Liver (tissue), 3 donors: ENCODE results near the gene MAP2K6.

ENCODE experiments used
- FOXA1 ChIP-seq: IDR thresholded peaks from 2 replicates; pipeline ENCODE4 v1.6.1; 2016; ENCODE audit warnings: antibody characterized with exemption
- GABPA ChIP-seq, 2 donors: IDR thresholded peaks in 1 of 2; conservative IDR thresholded peaks in 1 of 2; 2 replicates each; pipeline ENCODE4 v1.6.1; 2016; ENCODE audit warnings: antibody characterized with exemption in 2 of 2, mild to moderate bottlenecking in 1 of 2, moderate library complexity in 1 of 2
- HNF4A ChIP-seq, 2 donors: conservative IDR thresholded peaks; 2 replicates each; pipeline ENCODE4 v1.6.1; 2016; ENCODE audit warnings: antibody characterized with exemption in 2 of 2, mild to moderate bottlenecking in 2 of 2
- JUND ChIP-seq, 2 donors: IDR thresholded peaks; 2 replicates each; pipeline ENCODE4 v1.6.1; 2016; ENCODE audit warnings: antibody characterized with exemption in 2 of 2
- MAX ChIP-seq: IDR thresholded peaks from 2 replicates; pipeline ENCODE4 v1.6.1; 2016; ENCODE audit warnings: antibody characterized with exemption
- NR2F2 ChIP-seq: IDR thresholded peaks from 2 replicates; pipeline ENCODE4 v1.6.1; 2016; ENCODE audit warnings: antibody characterized with exemption
- RAD21 ChIP-seq, 2 donors: IDR thresholded peaks; 2 replicates each; pipeline ENCODE4 v1.6.1; 2016; ENCODE audit warnings: antibody characterized with exemption in 2 of 2, mild to moderate bottlenecking in 2 of 2
- SP1 ChIP-seq: IDR thresholded peaks from 2 replicates; pipeline ENCODE4 v1.6.1; 2018; ENCODE audit warnings: antibody characterized with exemption, mild to moderate bottlenecking
- TAF1 ChIP-seq: conservative IDR thresholded peaks from 2 replicates; pipeline ENCODE4 v1.6.1; 2016; ENCODE audit warnings: antibody characterized with exemption, mild to moderate bottlenecking
- YY1 ChIP-seq: IDR thresholded peaks from 2 replicates; pipeline ENCODE4 v1.6.1; 2016; ENCODE audit warnings: antibody characterized with exemption, mild to moderate bottlenecking
- TF ChIP-seq, protein P1 (sequence below): fragments of 150-350 bp; IDR thresholded peaks from 2 replicates; pipeline ENCODE4 v1.5.1; 2017; ENCODE audit warnings: improper control_type of control experiment, low read depth, low read length; ENCODE audit not compliant: missing input control
- TF ChIP-seq, protein P2 (sequence below): IDR thresholded peaks from 2 replicates; pipeline ENCODE4 v1.6.1; 2016; ENCODE audit warnings: antibody characterized with exemption
- TF ChIP-seq, protein P3 (sequence below): IDR thresholded peaks from 2 replicates; pipeline ENCODE4 v1.6.1; 2016; ENCODE audit warnings: antibody characterized with exemption
- TF ChIP-seq, protein P4 (sequence below): IDR thresholded peaks from 2 replicates; pipeline ENCODE4 v1.6.1; 2016; ENCODE audit warnings: antibody characterized with exemption, mild to moderate bottlenecking
- donor health status: healthy.
- donor health status: healthy.

- no peak for TF ChIP-seq GABPA (IDR thresholded peaks at IDR 0.05 in 1 of 2, conservative IDR thresholded peaks at IDR 0.05 in 1 of 2)
- TF ChIP-seq, protein P1, sequence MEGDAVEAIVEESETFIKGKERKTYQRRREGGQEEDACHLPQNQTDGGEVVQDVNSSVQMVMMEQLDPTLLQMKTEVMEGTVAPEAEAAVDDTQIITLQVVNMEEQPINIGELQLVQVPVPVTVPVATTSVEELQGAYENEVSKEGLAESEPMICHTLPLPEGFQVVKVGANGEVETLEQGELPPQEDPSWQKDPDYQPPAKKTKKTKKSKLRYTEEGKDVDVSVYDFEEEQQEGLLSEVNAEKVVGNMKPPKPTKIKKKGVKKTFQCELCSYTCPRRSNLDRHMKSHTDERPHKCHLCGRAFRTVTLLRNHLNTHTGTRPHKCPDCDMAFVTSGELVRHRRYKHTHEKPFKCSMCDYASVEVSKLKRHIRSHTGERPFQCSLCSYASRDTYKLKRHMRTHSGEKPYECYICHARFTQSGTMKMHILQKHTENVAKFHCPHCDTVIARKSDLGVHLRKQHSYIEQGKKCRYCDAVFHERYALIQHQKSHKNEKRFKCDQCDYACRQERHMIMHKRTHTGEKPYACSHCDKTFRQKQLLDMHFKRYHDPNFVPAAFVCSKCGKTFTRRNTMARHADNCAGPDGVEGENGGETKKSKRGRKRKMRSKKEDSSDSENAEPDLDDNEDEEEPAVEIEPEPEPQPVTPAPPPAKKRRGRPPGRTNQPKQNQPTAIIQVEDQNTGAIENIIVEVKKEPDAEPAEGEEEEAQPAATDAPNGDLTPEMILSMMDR, result no peak
- no peak for TF ChIP-seq JUND (IDR thresholded peaks at IDR 0.05)
- TF ChIP-seq TAF1, result no peak
- no peak for TF ChIP-seq MAX
- TF ChIP-seq, protein P2, sequence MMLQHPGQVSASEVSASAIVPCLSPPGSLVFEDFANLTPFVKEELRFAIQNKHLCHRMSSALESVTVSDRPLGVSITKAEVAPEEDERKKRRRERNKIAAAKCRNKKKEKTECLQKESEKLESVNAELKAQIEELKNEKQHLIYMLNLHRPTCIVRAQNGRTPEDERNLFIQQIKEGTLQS, result no peak
- TF ChIP-seq SP1, result no peak
- TF ChIP-seq YY1, result no peak
- TF ChIP-seq RAD21 (IDR thresholded peaks at IDR 0.05), result no peak
- no peak for TF ChIP-seq FOXA1
- TF ChIP-seq NR2F2, result no peak
- TF ChIP-seq, protein P3, sequence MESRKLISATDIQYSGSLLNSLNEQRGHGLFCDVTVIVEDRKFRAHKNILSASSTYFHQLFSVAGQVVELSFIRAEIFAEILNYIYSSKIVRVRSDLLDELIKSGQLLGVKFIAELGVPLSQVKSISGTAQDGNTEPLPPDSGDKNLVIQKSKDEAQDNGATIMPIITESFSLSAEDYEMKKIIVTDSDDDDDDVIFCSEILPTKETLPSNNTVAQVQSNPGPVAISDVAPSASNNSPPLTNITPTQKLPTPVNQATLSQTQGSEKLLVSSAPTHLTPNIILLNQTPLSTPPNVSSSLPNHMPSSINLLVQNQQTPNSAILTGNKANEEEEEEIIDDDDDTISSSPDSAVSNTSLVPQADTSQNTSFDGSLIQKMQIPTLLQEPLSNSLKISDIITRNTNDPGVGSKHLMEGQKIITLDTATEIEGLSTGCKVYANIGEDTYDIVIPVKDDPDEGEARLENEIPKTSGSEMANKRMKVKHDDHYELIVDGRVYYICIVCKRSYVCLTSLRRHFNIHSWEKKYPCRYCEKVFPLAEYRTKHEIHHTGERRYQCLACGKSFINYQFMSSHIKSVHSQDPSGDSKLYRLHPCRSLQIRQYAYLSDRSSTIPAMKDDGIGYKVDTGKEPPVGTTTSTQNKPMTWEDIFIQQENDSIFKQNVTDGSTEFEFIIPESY, result no peak
- TF ChIP-seq, protein P4, sequence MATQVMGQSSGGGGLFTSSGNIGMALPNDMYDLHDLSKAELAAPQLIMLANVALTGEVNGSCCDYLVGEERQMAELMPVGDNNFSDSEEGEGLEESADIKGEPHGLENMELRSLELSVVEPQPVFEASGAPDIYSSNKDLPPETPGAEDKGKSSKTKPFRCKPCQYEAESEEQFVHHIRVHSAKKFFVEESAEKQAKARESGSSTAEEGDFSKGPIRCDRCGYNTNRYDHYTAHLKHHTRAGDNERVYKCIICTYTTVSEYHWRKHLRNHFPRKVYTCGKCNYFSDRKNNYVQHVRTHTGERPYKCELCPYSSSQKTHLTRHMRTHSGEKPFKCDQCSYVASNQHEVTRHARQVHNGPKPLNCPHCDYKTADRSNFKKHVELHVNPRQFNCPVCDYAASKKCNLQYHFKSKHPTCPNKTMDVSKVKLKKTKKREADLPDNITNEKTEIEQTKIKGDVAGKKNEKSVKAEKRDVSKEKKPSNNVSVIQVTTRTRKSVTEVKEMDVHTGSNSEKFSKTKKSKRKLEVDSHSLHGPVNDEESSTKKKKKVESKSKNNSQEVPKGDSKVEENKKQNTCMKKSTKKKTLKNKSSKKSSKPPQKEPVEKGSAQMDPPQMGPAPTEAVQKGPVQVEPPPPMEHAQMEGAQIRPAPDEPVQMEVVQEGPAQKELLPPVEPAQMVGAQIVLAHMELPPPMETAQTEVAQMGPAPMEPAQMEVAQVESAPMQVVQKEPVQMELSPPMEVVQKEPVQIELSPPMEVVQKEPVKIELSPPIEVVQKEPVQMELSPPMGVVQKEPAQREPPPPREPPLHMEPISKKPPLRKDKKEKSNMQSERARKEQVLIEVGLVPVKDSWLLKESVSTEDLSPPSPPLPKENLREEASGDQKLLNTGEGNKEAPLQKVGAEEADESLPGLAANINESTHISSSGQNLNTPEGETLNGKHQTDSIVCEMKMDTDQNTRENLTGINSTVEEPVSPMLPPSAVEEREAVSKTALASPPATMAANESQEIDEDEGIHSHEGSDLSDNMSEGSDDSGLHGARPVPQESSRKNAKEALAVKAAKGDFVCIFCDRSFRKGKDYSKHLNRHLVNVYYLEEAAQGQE, result no peak
- TF ChIP-seq HNF4A (conservative IDR thresholded peaks at IDR 0.05), result no peak
These were observed 96.8 kb downstream of the MAP2K6 start for GRCh38 chr17:69511250-69511649.
